Spleen (tissue), 7 donors: ENCODE data around the gene MRPS33.

Source experiments
- POLR2A ChIP-seq, 3 donors: fragments of 450-650 bp; IDR thresholded peaks; one replicate each; pipeline ENCODE4 v1.5.1; 2017; ENCODE audit warnings: antibody characterized with exemption in 3 of 3, mild to moderate bottlenecking in 1 of 3
- TF ChIP-seq, protein P1 (sequence below), 11 experiments: fragments of 200-600 bp in 7 of 11; fragments of 450-650 bp in 4 of 11; sonication (generic) in 4 of 11; IDR thresholded peaks in 8 of 11; conservative IDR thresholded peaks in 3 of 11; 1 replicate in 7 of 11; 2 replicates in 4 of 11; pipeline versions ENCODE4 v1.4.0 to v1.8.0; 2016 to 2021; ENCODE audit warnings: antibody characterized with exemption in 11 of 11, inconsistent platforms in 4 of 11, mild to moderate bottlenecking in 1 of 11
- donor health status: DM: no; HTN: no; CAD: no; lungs with moderate emphysema.
- donor health status: DM: no; HTN: no; CAD: no.
- donor health status: DM: no; HTN: no; CAD: no.

DNA sequence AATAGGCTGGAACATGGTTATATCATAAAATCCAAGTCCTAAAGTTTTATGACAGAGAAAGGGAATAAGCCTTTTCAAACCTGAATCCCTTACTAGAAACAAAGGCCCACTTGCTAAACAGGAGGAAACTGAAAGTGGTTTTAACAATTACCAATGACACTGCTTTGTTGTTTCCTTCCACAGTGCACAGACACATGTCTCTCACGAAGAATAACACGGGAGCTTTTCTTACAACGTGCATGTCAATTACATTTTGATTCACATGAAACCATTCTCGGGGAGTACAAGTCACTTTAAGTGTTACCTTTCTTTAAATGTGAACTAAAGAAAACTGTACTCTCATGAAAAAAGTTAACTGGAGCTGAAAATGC lies 1.4 kb downstream of the MRPS33 start:
- TF ChIP-seq, protein P1, sequence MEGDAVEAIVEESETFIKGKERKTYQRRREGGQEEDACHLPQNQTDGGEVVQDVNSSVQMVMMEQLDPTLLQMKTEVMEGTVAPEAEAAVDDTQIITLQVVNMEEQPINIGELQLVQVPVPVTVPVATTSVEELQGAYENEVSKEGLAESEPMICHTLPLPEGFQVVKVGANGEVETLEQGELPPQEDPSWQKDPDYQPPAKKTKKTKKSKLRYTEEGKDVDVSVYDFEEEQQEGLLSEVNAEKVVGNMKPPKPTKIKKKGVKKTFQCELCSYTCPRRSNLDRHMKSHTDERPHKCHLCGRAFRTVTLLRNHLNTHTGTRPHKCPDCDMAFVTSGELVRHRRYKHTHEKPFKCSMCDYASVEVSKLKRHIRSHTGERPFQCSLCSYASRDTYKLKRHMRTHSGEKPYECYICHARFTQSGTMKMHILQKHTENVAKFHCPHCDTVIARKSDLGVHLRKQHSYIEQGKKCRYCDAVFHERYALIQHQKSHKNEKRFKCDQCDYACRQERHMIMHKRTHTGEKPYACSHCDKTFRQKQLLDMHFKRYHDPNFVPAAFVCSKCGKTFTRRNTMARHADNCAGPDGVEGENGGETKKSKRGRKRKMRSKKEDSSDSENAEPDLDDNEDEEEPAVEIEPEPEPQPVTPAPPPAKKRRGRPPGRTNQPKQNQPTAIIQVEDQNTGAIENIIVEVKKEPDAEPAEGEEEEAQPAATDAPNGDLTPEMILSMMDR (IDR thresholded peaks at IDR 0.05 in 8 of 11, conservative IDR thresholded peaks at IDR 0.05 in 3 of 11), result no peak
- TF ChIP-seq POLR2A (IDR thresholded peaks at IDR 0.05), result no peak
